HG02970 (cell line): ENCODE results near the gene IGF1R.

ENCODE experiments used
- ATAC-seq: cut with Tn5 transposase; IDR thresholded peaks from one replicate; pipeline ENCODE4 v1.9.1; 2021; ENCODE audit warnings: mild to moderate bottlenecking, moderate library complexity, moderate number of reproducible peaks; ENCODE audit not compliant: unreplicated experiment, low FRiP score

The IGF1R gene

GRCh38 chr15:98948941-98949340, 300.6 kb downstream of the IGF1R start:
- no peak for ATAC-seq

- no peak for ATAC-seq
These were observed 301.3 kb downstream of the IGF1R start for GRCh38 chr15:98949624-98950023.

- ATAC-seq = no peak
These were observed 301.9 kb downstream of the IGF1R start for GRCh38 chr15:98950248-98950647.

- no peak for ATAC-seq
These were observed 302.7 kb downstream of the IGF1R start for GRCh38 chr15:98951004-98951403.

GRCh38 chr15:98951493-98952320, 303.4 kb downstream of the IGF1R start:
- ATAC-seq = no peak

GRCh38 chr15:98952381-98952803, 304.1 kb downstream of the IGF1R start:
- ATAC-seq = peak; percentile 85

GRCh38 chr15:98953000-98953787, 304.9 kb downstream of the IGF1R start:
- ATAC-seq = no peak

- no peak for ATAC-seq
These were observed 305.6 kb downstream of the IGF1R start for GRCh38 chr15:98953968-98954367.

GRCh38 chr15:98954411-98954810, 306.1 kb downstream of the IGF1R start:
- no peak for ATAC-seq

GRCh38 chr15:98955331-98955730, 307.0 kb downstream of the IGF1R start:
- no peak for ATAC-seq

- ATAC-seq = no peak
These were observed 307.8 kb downstream of the IGF1R start for GRCh38 chr15:98955961-98956723.

- no peak for ATAC-seq
These were observed 308.6 kb downstream of the IGF1R start for GRCh38 chr15:98956796-98957553.

- ATAC-seq = no peak
These were observed 309.3 kb downstream of the IGF1R start for GRCh38 chr15:98957655-98958054.

- ATAC-seq = no peak
These were observed 309.7 kb downstream of the IGF1R start for GRCh38 chr15:98958076-98958475.

- no peak for ATAC-seq
These were observed 310.7 kb downstream of the IGF1R start for GRCh38 chr15:98958918-98959639.

- ATAC-seq = no peak
These were observed 311.3 kb downstream of the IGF1R start for GRCh38 chr15:98959640-98960007.

GRCh38 chr15:98960555-98961050, 312.3 kb downstream of the IGF1R start:
- no peak for ATAC-seq

GRCh38 chr15:98963444-98963843, 315.1 kb downstream of the IGF1R start:
- no peak for ATAC-seq

GRCh38 chr15:98964466-98965133, 316.3 kb downstream of the IGF1R start:
- ATAC-seq = no peak
